Measurements from ENCODE around the gene SLC45A1. TPM values are rescaled to one million over a fixed set of nuclear protein-coding genes. Genes with fewer than 3 reads are reported as not detected.

The SLC45A1 gene
- total and polyA plus RNA-seq, 2 of the 4 experiments (the other 2 are of a cell fraction) = 0.72 to 3.9 TPM

GRCh38 chr1:8378981-8379470 is 61.1 kb downstream of the SLC45A1 start (continued):
- no peak for TF ChIP-seq CEBPB (IDR thresholded peaks at IDR 0.05; ENCODE audit: low read depth, low read length)

- H2BK120ac ChIP-seq (ENCODE audit: low read depth, low read length) = no peak overlapping the region
- no TSS peak for BruUV-seq (replicated peaks)
- ChIA-PET POLR2A (ENCODE audit: unreplicated experiment) (no interaction called here), CTCF (interaction anchor here (1.2 kb wide), 1 partner anchor 8 kb away, joined by 3 read pairs; no protein-coding TSS in a partner anchor)
- no peak overlapping the region for H2BK20ac ChIP-seq (ENCODE audit: low read depth, low read length)
- H3K18ac ChIP-seq (ENCODE audit: low read depth, low read length) = peak overlapping the region; percentile 29; the same call in 1 of the 2 replicates
- WGBS, 2 experiments (ENCODE audit: extremely low coverage in 2 of 2, insufficient read length in 1 of 2) = 94% methylated on average over 3 of the region's 14 CpGs; no CpG with 5 or more reads in 1 of the 2 experiments
- no peak overlapping the region for H2AK5ac ChIP-seq (ENCODE audit: low read depth, low read length)
- H2BK5ac ChIP-seq (ENCODE audit: low read depth, low read length, poor library complexity, severe bottlenecking) = no peak overlapping the region
- no peak overlapping the region for H3K4me3 ChIP-seq (ENCODE audit: insufficient read depth, low read depth, low read length)
- peaks cover 79% of the 10 kb centered on the region for H4K20me1 ChIP-seq (ENCODE audit: insufficient read depth, low read length)
- peak overlapping the region; percentile 84; the same call in 1 of the 2 replicates for H3K27ac ChIP-seq (ENCODE audit: insufficient read depth, low read length)
- H3K36me3 ChIP-seq (ENCODE audit: control insufficient read depth, insufficient read depth, low read length) = peaks cover 56% of the 10 kb centered on the region
- no peak overlapping the region for H2AFZ ChIP-seq (replicated peaks; ENCODE audit: low read length, poor library complexity)
- H3K4me1 ChIP-seq (ENCODE audit: control insufficient read depth, insufficient read depth, low read length) = peaks cover 39% of the 10 kb centered on the region
- no peak overlapping the region for H4K91ac ChIP-seq (ENCODE audit: insufficient read depth, low read depth, low read length)
- peaks cover 65 to 86% of the 10 kb centered on the region in 2 experiments for H3K79me1 ChIP-seq (ENCODE audit: low read depth in 1 of 2, low read length in 2 of 2)
- DNase-seq (no peak), ATAC-seq (ENCODE audit: low read depth) (no peak)
- H3K9me3 ChIP-seq (ENCODE audit: control insufficient read depth, insufficient read depth, low read length) = no peaks in the 10 kb centered on the region
- no peak overlapping the region for H3K56ac ChIP-seq (ENCODE audit: extremely low read depth, insufficient read depth, low read length)
- peaks cover 56% of the 10 kb centered on the region for H3K9me1 ChIP-seq (ENCODE audit: insufficient read depth, low read length)
- intact Hi-C loops (cut with micrococcal nuclease) = loop anchor here (10.0 kb wide), 1 partner anchor 285 kb away; no protein-coding TSS in a partner anchor
- H3K9ac ChIP-seq (ENCODE audit: low read depth, low read length) = no peak overlapping the region
- no peak overlapping the region for H2BK15ac ChIP-seq (ENCODE audit: low read depth, low read length)
- no peak overlapping the region for H3K23ac ChIP-seq (ENCODE audit: low read depth, low read length)
- no peak overlapping the region for H3K14ac ChIP-seq (replicated peaks; ENCODE audit: low read depth, low read length)
- in situ Hi-C loops (cut with MboI; ENCODE audit: low sequenced_read_pairs) = no loop called here
- no peak overlapping the region; the same call in 1 of the 2 replicates for H4K5ac ChIP-seq (ENCODE audit: low read depth, low read length)
- H3K4ac ChIP-seq (ENCODE audit: low read depth, low read length) = peak overlapping the region; percentile 25; the same call in 1 of the 2 replicates
- no peaks in the 10 kb centered on the region for H3K27me3 ChIP-seq (ENCODE audit: control insufficient read depth, insufficient read depth, low read length)
- H3K4me2 ChIP-seq (ENCODE audit: low read depth, low read length) = no peak overlapping the region
- H4K8ac ChIP-seq (ENCODE audit: low read depth in 2 of 2, low read length in 2 of 2) = no peak overlapping the region; a peak in 1 of 4 replicates
- H2AK9ac ChIP-seq (replicated peaks; ENCODE audit: low read depth, low read length, poor library complexity) = no peak overlapping the region
- dilution Hi-C loops (cut with HindIII; ENCODE audit: low sequenced_read_pairs, unreplicated experiment) = no loop called here
- TF ChIP-seq MXI1 (IDR thresholded peaks at IDR 0.05; ENCODE audit: borderline replicate concordance, low read depth, low read length) (no peak), RFX5 (IDR thresholded peaks at IDR 0.05; ENCODE audit: low read depth, low read length) (no peak), USF2 (IDR thresholded peaks at IDR 0.05; ENCODE audit: low read depth, low read length) (no peak), RCOR1 (IDR thresholded peaks at IDR 0.05; ENCODE audit: insufficient replicate concordance, low read length) (no peak), NFE2L2 (IDR thresholded peaks at IDR 0.05; ENCODE audit: low read depth, low read length) (no peak), SMC3 (IDR thresholded peaks at IDR 0.05; ENCODE audit: low read depth, low read length) (no peak), MAFK (IDR thresholded peaks at IDR 0.05; ENCODE audit: low read depth, low read length) (no peak), CTCF (conservative IDR thresholded peaks at IDR 0.05; ENCODE audit: low read depth, low read length) (no peak), FOS (IDR thresholded peaks at IDR 0.05; ENCODE audit: low read depth, low read length) (no peak), ELK1 (IDR thresholded peaks at IDR 0.05; ENCODE audit: borderline replicate concordance, low read depth, low read length) (no peak), CHD1 (IDR thresholded peaks at IDR 0.05; ENCODE audit: low read depth, low read length) (no peak)
Observed at GRCh38 chr1:8379513-8380186, 61.7 kb downstream of the SLC45A1 start.

Data from IMR-90 (cell line).